Activated CD4-positive, alpha-beta T cell treated with anti-CD3 and anti-CD28 coated beads, Interleukin-2, amount 50 U/mL, for 4 hours (primary cell): ENCODE results near the gene COA5.

Experiments used
- DNase-seq, 2 experiments: peaks; one replicate each; pipeline ENCODE4 v3.0.0-alpha.2; 2020

Gene COA5

DNA sequence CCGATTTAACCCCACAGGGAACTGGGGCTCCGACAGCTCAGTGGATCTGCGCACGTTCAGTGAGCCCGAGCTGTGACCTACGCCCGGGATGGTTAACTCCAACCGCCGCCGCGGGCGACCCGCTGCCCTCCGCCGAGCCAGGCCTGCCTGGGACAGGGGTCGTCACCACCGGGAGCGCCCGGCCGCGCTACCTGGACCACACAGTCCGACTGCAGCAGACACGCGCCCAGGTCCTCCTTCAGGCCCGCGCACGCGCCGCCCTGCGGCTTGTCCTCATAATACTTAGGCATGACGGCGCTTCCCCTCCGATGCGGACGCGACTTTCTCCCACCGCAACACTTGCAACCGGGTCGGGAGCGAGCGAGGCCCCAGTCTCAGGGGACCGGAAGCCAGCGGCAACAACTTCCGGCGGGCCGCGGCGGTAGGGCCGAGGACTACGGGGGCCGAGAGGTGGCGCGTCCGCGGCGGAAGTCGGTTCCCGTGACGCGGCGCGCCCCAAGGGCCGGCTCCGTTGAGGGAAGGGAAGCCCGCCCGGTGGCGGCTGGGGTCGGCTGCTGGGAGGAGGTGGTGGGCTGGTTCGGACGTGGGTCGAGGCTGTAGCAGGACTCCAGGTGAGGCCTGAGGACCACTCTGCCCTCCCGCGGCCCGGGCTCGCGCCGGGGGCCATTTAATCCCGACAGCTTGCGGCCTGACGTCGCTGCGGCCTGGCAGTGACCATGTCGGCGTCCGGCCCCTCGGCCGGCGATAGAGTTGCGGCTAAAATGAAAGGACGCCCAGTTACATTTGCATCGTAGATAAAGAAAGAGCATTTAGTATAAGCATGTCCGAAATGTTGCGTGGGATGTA, at the start of gene COA5, which contains the start of gene UNC50:
Gene COA5, minus strand, starts transcription at position 397 of the 846 bp plus-strand sequence. Its CDS starts 107 bp downstream, at position 290.
Gene UNC50, plus strand, starts transcription at position 474 of the 846 bp plus-strand sequence. CDS start 1,171 bp downstream, outside the sequence.
- peak; percentile 85 to 86 for DNase-seq

- no peak for DNase-seq
These were observed 48.5 kb upstream of the COA5 start for GRCh38 chr2:98656800-98657199.

GRCh38 chr2:98654699-98655495, 46.6 kb upstream of the COA5 start:
- peak in 1 of 2 experiments; percentile 11 for DNase-seq

GRCh38 chr2:98650998-98651397, 42.7 kb upstream of the COA5 start:
- no peak for DNase-seq

DNA sequence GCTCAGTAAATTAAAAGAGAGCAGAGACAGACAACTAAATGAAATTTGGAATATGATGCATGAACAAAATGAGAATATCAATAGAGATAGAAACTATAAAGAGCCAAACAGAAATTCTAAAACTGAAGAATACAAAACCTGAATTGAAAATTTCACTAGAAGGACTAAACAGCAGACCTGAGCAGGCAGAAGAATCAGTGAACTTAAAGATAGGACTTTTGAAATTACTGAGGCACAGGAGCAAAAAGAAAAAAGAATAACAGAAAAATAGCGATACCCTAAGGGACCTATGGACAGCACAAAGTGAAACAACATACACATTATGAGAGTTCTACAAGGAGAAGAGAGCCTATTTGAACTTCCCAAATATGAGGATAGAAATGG, 41.7 kb upstream of the COA5 start:
- DNase-seq: no peak

GRCh38 chr2:98649135-98649991, 41.1 kb upstream of the COA5 start:
- DNase-seq: peak; percentile 76 to 82

- DNase-seq: no peak
These were observed 40.1 kb upstream of the COA5 start for GRCh38 chr2:98648451-98648850.

GRCh38 chr2:98647636-98648035, 39.3 kb upstream of the COA5 start:
- DNase-seq: no peak

DNA sequence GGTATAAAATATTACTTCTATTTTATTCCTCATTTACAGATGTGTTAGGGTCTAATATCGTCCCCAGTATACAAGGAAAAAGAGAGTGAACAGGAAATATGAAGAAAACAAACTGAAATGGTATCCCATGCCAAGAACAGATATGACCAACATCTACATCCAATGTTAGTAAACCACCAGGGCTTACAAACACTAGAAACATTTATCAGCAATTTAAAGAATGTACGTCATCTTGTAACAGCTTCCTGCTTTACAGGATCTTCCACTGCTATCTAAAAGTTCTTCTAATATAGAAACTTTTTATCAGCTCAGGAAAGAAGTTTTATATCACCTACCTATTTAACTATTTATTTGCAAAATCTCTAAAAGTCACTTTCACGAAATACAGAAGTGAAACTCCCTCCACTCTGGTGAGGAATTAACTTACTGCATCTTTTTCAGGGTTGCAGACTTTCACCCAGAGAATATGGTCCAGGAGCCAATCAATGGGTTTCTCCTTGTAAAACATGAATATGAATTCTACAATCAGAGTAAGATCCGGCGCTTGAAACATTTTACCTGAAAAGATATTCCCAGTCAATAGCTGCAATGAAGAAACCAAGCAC, 35.3 kb upstream of the COA5 start:
- DNase-seq: no peak

GRCh38 chr2:98637401-98638147, 29.3 kb upstream of the COA5 start:
- DNase-seq: peak; percentile 9 to 20

GRCh38 chr2:98634406-98635092, 26.2 kb upstream of the COA5 start:
- DNase-seq: peak; percentile 51 to 53

- no peak for DNase-seq
These were observed 24.0 kb upstream of the COA5 start for GRCh38 chr2:98632351-98632750.

DNA sequence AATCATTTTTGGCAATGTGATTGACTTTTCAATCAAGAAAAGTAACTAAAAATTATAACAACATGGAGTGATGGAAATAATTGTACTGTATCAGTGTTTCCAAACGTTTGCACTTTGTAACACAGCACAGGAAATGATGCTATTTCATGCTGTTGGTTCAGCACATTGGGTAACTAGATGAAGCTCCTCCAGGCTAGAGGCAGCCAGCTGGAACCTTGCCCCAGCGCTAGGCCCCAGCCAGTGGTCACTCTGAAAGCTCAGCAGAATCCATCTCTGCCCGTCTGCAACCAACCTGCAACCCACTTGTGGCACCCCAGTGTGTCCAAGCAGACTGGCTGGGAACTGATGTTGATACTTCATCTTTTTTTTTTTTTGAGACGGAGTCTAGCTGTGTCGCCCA, 15.3 kb upstream of the COA5 start:
- no peak for DNase-seq

DNA sequence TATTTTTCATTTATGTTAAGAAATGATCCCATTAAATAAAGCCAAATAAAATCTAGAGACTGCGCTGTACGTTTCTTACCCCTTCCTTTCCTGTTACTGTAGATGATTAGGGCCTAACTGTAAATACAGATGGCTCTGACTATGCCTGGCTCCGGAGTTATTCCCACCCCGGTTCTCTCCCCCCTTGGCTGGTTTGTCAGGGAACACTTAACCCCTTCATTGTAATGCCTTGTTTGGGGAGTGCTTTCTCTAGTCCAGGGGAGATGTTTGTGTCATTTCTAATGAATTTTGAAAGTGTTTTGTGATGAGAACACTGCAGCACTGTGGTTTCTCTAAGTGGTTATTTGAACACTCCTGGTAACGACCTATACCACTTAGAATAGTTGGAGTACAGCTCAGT, 8.8 kb upstream of the COA5 start:
- no peak for DNase-seq

DNA sequence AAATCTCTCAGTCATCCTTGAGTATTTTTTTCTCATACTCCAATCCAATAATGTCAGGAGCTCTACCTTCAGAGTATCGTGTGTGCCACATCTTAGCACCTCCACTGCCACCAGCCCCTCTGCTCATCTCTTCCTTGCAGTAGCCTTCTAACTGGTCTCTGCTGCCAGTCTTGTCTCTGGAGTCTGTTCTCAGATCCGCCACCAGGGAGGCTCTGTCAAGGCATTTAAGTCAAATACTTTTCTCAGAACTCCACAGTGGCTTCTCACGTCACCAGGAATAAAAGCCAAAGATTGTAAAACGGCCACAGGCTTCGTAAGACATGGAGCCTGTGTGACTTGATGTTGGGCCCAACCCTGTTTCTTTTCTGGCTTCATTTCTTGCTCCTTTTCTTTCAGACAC, 7.2 kb upstream of the COA5 start:
- no peak for DNase-seq

DNA sequence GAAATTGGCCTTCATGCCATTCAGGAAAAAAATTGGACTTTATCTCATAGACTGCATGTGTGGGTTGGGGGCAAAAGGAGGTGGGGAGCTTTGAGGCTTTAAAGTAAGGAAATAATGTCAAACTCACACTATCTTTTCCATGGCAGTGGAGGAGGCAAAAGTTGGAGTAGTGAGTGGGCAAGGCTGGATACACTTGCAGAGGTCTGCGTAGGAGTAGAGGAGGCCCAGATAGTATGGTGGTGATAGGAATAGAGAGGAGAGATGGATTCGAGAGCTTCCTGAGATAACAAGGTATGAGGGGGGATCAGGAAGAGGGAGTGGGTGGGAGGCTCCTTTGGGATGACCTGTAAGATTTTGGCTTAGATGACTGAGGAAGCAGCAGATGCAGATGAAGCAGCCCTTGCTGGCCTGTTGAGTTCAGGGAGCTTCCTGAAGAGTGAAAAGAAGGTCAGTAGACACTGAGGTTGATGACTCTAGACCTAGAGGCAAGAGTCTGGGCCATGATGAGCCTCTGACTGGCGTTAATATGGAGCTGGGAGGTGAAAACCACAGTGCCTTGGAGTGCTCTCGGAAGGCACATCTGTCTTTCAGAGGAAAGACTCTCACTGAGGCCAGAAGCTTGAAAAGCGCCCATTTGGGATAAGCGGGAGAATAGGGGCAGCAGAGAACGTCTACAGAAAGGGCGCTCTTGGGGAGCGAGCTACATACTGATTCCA, 5.9 kb upstream of the COA5 start:
- DNase-seq: no peak

- DNase-seq: no peak
These were observed 771 bp upstream of the COA5 start for GRCh38 chr2:98608962-98609604.

GRCh38 chr2:98607741-98608115, 584 bp downstream of the COA5 start:
- no peak for DNase-seq

DNA sequence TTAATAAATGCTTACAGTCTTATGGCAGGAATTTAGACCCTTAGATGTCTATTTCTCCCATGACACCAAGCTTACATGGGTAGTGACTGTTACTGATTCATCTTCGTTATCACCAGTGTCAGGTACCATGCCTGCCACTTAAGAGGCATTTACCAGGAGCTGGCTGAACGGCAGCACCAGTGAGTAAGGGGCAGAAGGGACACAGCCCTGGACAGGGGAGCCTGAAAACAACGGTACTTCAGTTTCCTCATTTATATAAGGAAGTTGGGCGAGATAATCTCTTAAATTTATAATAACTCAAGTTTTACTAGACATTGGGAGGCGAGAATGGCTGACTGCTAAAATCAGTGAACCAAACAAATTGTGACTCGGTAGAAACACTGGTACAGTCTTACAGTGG, 1.2 kb downstream of the COA5 start:
- DNase-seq: no peak

GRCh38 chr2:98606431-98606830, 1.9 kb downstream of the COA5 start:
- DNase-seq: no peak
